ENCODE results near the gene ATP8B4.

- TF ChIP-seq CTCF (IDR thresholded peaks at IDR 0.05; ENCODE audit: low read depth, low read length) (no peak), MAX (IDR thresholded peaks at IDR 0.05; ENCODE audit: low read depth, low read length) (no peak), POLR2A (IDR thresholded peaks at IDR 0.05; ENCODE audit: extremely low read depth, insufficient read length) (no peak)
These were observed 53.8 kb downstream of the ATP8B4 start for GRCh38 chr15:50065279-50065678.

Data from NB4 (cell line).